K562 (cell line): ENCODE results near the gene CFAP298. TPM values are rescaled to one million over a fixed set of nuclear protein-coding genes. Genes with fewer than 3 reads are reported as not detected.

Experiments
- ARNT ChIP-seq, 2 experiments: fragments of 450-650 bp; IDR thresholded peaks; 2 replicates each; pipeline ENCODE4 v1.6.1; 2016; ENCODE audit warnings: mild to moderate bottlenecking in 1 of 2
- CBX8 ChIP-seq: fragments of 200-600 bp; sonication (generic); IDR thresholded peaks from 2 replicates; pipeline ENCODE4 v1.6.1; 2012; ENCODE audit warnings: borderline replicate concordance, mixed run types, low read depth, mild to moderate bottlenecking, moderate library complexity, mixed read lengths, low read length, control low read depth, inconsistent platforms; ENCODE audit not compliant: poor library complexity, severe bottlenecking; ENCODE audit errors: extremely low read depth
- CEBPB ChIP-seq: fragments of 450-650 bp; IDR thresholded peaks from 2 replicates; pipeline ENCODE4 v1.6.1; 2016; ENCODE audit warnings: missing genetic modification characterization, missing compliant biosample characterization
- GTF2A2 ChIP-seq: IDR thresholded peaks from 2 replicates; pipeline ENCODE4 v1.6.1; 2016; ENCODE audit warnings: mild to moderate bottlenecking, missing genetic modification characterization, missing compliant biosample characterization
- HDAC2 ChIP-seq: fragments of 450-650 bp; IDR thresholded peaks from 2 replicates; pipeline ENCODE4 v1.6.1; 2016; ENCODE audit warnings: mild to moderate bottlenecking
- MXI1 ChIP-seq: IDR thresholded peaks from 2 replicates; pipeline ENCODE4 v1.6.1; 2011; ENCODE audit warnings: low read depth, mild to moderate bottlenecking, improper control_type of control experiment, low read length
- ZFP91 ChIP-seq: sonication (generic); formaldehyde crosslinking; IDR thresholded peaks from 2 replicates; pipeline ENCODE4 v1.8.0; 2022; ENCODE audit warnings: mild to moderate bottlenecking, missing genetic modification reagents
- ZNF347 ChIP-seq: fragments of 450-650 bp; formaldehyde crosslinking; IDR thresholded peaks from 2 replicates; pipeline ENCODE4 v1.4.0; 2020; ENCODE audit warnings: low read depth, mild to moderate bottlenecking, moderate library complexity
- ZNF511 ChIP-seq: sonication (generic); formaldehyde crosslinking; IDR thresholded peaks from 2 replicates; pipeline ENCODE4 v1.8.0; 2022; ENCODE audit warnings: mild to moderate bottlenecking, missing genetic modification reagents
- polyA plus RNA-seq, 8 experiments: library from polyadenylated mRNA; depleted of rRNA in 4 of 8; stranded (reverse) in 5 of 8; unstranded in 3 of 8; fragments of >200 nt; fragmentation: Nextera tagmentation in 2 of 8; fragmentation: Illumina TruSeq in 1 of 8; extraction: Ambion mirVana in 2 of 8; extraction: Trizol in 1 of 8; gene quantifications; 2 replicates each; pipeline versions ENCODE4 v1.2.1 to v1.2.3, GENCODE V29; 2011 to 2014; ENCODE audit warnings: inconsistent platforms in 1 of 8, missing spikeins in 1 of 8
- total RNA-seq, 7 experiments: library from RNA; depleted of rRNA in 6 of 7; stranded (reverse); fragments of >200 nt in 6 of 7; fragmentation: Illumina TruSeq in 2 of 7; extraction: Trizol in 2 of 7; gene quantifications; 2 replicates each; pipeline versions ENCODE4 v1.2.1 to v1.2.3, GENCODE V29; 2011 to 2021; ENCODE audit warnings: low replicate concordance in 1 of 7
- TF ChIP-seq, protein P1 (sequence below): fragments of 450-650 bp; formaldehyde crosslinking; IDR thresholded peaks from 2 replicates; pipeline ENCODE4 v1.4.0; 2020; ENCODE audit warnings: mild to moderate bottlenecking, moderate library complexity
- TF ChIP-seq, protein P2 (sequence below): fragments of 200-600 bp; sonication (generic); IDR thresholded peaks from one replicate; pipeline ENCODE4 v1.6.1; 2012; ENCODE audit warnings: mild to moderate bottlenecking, low read depth, low read length, inconsistent platforms

Gene CFAP298
- total and polyA plus RNA-seq, 9 of the 15 experiments (the other 6 are each of a cell fraction or from before 2014, with no cell fraction given), result 31.4 to 178 (median 89.7) TPM

DNA sequence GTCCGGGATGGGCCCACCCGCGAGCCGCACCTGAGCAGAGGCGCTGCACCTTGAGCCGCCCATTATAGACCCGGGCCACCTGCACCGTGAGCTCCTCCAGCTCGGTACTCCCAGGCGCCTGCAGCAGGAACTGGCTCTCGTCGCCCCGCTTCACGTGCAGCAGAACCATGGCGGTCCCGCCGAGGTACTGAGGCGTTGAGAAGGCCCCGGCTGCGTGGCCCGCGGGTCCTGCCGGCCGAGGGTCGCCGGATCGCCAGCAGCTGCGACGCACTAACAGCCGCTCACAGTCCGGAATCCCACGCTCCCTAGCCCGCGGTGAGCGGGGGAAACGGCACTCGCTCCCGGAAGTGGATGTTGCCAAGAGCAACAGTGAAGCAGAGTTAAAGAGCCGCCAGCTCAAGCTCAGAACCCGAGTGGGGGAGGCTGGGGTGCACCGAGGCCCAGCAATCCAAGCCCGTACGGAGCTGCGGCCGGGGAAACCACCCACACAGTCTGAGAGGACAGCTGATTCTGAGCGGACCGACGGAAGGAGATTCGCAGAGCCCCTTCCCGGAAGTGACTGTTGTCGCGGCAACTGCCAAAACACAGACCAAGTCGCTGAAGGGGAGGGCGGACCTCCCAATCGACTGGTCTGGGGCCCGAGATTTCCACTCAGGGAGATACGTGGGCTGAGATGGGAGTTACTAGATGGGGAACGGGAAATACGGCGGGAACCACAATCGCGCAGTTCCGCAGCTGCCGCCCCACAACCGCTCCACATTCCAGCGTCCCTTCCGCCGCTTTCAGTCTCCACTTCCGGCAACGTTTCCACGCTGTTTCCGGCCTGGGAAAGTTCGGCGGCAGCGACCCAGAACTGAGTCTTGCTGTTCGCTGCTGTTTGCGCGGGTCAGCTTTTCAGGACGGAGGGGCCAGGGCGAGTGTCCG is at the start of gene CFAP298 (continued):
- TF ChIP-seq CBX8 (no peak), MXI1 (peak; percentile 83), ARNT (IDR thresholded peaks at IDR 0.05) (peak; percentile 71 to 80; a peak in 3 of 4 replicates), HDAC2 (peak; percentile 94), CEBPB (tag) (no peak), ZFP91 (CRISPR knock-in tag) (0 out of 2 replicates have a peak, but pooled peaks have one; percentile 67), ZNF347 (CRISPR knock-in tag) (no peak), ZNF511 (peak; percentile 15; the same call in 1 of the 2 replicates), GTF2A2 (peak; percentile 81; the same call in 1 of the 2 replicates)
- TF ChIP-seq, protein P1, sequence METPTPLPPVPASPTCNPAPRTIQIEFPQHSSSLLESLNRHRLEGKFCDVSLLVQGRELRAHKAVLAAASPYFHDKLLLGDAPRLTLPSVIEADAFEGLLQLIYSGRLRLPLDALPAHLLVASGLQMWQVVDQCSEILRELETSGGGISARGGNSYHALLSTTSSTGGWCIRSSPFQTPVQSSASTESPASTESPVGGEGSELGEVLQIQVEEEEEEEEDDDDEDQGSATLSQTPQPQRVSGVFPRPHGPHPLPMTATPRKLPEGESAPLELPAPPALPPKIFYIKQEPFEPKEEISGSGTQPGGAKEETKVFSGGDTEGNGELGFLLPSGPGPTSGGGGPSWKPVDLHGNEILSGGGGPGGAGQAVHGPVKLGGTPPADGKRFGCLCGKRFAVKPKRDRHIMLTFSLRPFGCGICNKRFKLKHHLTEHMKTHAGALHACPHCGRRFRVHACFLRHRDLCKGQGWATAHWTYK (CRISPR knock-in tag), result peak; percentile 23; the same call in 1 of the 2 replicates
- TF ChIP-seq, protein P2, sequence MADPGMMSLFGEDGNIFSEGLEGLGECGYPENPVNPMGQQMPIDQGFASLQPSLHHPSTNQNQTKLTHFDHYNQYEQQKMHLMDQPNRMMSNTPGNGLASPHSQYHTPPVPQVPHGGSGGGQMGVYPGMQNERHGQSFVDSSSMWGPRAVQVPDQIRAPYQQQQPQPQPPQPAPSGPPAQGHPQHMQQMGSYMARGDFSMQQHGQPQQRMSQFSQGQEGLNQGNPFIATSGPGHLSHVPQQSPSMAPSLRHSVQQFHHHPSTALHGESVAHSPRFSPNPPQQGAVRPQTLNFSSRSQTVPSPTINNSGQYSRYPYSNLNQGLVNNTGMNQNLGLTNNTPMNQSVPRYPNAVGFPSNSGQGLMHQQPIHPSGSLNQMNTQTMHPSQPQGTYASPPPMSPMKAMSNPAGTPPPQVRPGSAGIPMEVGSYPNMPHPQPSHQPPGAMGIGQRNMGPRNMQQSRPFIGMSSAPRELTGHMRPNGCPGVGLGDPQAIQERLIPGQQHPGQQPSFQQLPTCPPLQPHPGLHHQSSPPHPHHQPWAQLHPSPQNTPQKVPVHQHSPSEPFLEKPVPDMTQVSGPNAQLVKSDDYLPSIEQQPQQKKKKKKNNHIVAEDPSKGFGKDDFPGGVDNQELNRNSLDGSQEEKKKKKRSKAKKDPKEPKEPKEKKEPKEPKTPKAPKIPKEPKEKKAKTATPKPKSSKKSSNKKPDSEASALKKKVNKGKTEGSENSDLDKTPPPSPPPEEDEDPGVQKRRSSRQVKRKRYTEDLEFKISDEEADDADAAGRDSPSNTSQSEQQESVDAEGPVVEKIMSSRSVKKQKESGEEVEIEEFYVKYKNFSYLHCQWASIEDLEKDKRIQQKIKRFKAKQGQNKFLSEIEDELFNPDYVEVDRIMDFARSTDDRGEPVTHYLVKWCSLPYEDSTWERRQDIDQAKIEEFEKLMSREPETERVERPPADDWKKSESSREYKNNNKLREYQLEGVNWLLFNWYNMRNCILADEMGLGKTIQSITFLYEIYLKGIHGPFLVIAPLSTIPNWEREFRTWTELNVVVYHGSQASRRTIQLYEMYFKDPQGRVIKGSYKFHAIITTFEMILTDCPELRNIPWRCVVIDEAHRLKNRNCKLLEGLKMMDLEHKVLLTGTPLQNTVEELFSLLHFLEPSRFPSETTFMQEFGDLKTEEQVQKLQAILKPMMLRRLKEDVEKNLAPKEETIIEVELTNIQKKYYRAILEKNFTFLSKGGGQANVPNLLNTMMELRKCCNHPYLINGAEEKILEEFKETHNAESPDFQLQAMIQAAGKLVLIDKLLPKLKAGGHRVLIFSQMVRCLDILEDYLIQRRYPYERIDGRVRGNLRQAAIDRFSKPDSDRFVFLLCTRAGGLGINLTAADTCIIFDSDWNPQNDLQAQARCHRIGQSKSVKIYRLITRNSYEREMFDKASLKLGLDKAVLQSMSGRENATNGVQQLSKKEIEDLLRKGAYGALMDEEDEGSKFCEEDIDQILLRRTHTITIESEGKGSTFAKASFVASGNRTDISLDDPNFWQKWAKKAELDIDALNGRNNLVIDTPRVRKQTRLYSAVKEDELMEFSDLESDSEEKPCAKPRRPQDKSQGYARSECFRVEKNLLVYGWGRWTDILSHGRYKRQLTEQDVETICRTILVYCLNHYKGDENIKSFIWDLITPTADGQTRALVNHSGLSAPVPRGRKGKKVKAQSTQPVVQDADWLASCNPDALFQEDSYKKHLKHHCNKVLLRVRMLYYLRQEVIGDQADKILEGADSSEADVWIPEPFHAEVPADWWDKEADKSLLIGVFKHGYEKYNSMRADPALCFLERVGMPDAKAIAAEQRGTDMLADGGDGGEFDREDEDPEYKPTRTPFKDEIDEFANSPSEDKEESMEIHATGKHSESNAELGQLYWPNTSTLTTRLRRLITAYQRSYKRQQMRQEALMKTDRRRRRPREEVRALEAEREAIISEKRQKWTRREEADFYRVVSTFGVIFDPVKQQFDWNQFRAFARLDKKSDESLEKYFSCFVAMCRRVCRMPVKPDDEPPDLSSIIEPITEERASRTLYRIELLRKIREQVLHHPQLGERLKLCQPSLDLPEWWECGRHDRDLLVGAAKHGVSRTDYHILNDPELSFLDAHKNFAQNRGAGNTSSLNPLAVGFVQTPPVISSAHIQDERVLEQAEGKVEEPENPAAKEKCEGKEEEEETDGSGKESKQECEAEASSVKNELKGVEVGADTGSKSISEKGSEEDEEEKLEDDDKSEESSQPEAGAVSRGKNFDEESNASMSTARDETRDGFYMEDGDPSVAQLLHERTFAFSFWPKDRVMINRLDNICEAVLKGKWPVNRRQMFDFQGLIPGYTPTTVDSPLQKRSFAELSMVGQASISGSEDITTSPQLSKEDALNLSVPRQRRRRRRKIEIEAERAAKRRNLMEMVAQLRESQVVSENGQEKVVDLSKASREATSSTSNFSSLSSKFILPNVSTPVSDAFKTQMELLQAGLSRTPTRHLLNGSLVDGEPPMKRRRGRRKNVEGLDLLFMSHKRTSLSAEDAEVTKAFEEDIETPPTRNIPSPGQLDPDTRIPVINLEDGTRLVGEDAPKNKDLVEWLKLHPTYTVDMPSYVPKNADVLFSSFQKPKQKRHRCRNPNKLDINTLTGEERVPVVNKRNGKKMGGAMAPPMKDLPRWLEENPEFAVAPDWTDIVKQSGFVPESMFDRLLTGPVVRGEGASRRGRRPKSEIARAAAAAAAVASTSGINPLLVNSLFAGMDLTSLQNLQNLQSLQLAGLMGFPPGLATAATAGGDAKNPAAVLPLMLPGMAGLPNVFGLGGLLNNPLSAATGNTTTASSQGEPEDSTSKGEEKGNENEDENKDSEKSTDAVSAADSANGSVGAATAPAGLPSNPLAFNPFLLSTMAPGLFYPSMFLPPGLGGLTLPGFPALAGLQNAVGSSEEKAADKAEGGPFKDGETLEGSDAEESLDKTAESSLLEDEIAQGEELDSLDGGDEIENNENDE, result peak; percentile 73
